Heart left ventricle (tissue), 13 donors: Measurements from ENCODE around the gene CHCHD6.

ENCODE experiments used
- POLR2A ChIP-seq, 2 donors: fragments of 450-650 bp; IDR thresholded peaks; one replicate each; pipeline ENCODE4 v1.6.1; 2017; ENCODE audit warnings: antibody characterized with exemption in 2 of 2, mild to moderate bottlenecking in 2 of 2, moderate library complexity in 2 of 2
- TF ChIP-seq, protein P1 (sequence below), 12 donors: fragments of 200-600 bp; sonication (generic) in 4 of 12; IDR thresholded peaks; one replicate each; pipeline versions ENCODE4 v1.5.0 to v1.8.0; 2018 to 2022; ENCODE audit warnings: antibody characterized with exemption in 12 of 12, mild to moderate bottlenecking in 5 of 12
- donor health status: ischemic (EF 13 %, LVEDD 7.1; RV severe dilation, severe dysfunction).
- donor health status: DM: no; HTN: yes; CAD: no.
- donor health status: DM: no; HTN: no; CAD: no.
- donor health status: ischemic (EF 25% LVEDD 6.9; RV normal size, moderate dysfunction).
- donor health status: ischemic (EF 25% LVEDD 5.7; RV mildly dilated, moderate dysfunction).
- donor health status: ischemic (EF 35%, LVEDD 5.7; RV mildly dilated, moderate dysfunction).
- donor health status: nonischemic (EF 11% LVEDD 7.7; RV severe dilation, severe dysfunction).
- donor health status: DM: yes; HTN: yes; CAD: no.
- donor health status: PGD.
- donor health status: ischemic (EF 29% LVEDD 5.4; RV normal size, mild dysfunction).
- donor health status: nonischemic (EF 23%, LVEDD 6.1; RV moderate dilation, normal function).

DNA sequence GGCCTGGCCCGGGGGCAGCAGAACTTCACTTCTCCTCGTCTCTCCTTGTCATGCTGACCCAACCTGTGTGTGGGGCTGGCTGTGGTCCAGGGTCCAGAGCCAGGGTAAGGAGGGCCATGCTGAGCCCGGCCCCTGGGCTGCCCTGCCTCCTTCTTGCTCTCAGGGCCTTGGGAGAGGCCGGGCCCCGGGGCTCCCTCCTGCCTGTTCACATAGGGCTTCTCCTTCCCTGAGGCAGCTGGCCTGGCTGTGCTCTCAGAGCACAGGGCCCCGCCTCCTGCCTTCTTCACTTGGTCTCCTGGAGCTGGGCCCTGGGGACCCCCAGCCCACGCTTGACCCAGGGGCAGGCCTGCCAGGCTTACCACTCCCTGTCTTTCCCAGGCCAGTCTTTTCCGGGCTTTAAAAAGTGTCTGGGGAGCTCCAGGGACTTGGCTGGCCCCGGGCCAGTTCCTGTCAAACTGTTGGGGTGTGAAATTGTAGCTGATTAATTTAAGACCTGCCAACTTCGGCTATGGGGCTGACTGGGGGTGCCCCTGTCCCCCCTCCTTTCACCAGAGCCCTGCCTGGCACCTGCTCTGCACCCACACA is 290.7 kb downstream of the CHCHD6 start:
- TF ChIP-seq, protein P1, sequence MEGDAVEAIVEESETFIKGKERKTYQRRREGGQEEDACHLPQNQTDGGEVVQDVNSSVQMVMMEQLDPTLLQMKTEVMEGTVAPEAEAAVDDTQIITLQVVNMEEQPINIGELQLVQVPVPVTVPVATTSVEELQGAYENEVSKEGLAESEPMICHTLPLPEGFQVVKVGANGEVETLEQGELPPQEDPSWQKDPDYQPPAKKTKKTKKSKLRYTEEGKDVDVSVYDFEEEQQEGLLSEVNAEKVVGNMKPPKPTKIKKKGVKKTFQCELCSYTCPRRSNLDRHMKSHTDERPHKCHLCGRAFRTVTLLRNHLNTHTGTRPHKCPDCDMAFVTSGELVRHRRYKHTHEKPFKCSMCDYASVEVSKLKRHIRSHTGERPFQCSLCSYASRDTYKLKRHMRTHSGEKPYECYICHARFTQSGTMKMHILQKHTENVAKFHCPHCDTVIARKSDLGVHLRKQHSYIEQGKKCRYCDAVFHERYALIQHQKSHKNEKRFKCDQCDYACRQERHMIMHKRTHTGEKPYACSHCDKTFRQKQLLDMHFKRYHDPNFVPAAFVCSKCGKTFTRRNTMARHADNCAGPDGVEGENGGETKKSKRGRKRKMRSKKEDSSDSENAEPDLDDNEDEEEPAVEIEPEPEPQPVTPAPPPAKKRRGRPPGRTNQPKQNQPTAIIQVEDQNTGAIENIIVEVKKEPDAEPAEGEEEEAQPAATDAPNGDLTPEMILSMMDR (IDR thresholded peaks at IDR 0.05) = no peak
- no peak for TF ChIP-seq POLR2A (IDR thresholded peaks at IDR 0.05)
